Measurements from ENCODE around the gene KCNJ1.

Gene KCNJ1

DNA sequence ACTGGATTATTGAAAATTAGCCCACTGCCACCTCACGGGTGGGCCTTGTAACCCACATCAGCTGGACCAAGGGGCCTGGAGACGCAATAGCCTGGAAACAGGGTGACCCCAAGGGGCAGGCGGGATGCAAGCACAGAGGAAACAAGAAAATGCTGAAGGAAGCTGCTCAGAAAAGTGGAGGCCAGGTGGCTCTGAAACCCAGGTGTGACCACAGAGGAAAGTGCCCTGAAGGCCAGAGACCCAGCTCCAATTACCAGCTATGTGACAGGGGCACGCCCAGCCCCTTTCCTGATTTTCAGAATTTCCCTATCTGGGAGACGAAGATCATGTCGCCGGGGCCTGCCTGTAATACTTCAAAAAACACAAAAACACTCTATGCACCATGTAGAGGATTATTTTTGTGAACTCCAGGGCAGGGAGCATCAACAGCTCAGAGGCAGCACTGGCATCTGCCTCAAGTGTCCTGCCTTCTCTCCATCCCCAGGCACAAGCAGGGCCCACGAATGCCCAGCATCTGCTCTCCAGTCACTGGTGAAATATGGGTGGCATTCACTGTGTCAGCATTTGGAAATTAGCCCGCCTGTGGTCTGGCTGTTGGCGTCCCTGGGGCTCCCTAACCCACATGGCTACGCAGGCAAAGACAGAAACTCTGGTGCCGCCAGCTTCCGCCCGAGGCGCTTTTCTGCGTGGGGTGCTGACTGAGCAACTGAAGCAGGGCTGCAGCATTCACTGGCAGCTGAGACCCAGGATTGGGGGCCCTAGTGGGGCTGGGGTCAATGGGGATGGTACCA lies 6.3 kb downstream of the KCNJ1 start:
- no peak for DNase-seq
- in situ Hi-C loops (cut with MboI; ENCODE audit: low pct_unique_long_range_greater_than_20kb, low sequenced_read_pairs): no loop called here

DNA sequence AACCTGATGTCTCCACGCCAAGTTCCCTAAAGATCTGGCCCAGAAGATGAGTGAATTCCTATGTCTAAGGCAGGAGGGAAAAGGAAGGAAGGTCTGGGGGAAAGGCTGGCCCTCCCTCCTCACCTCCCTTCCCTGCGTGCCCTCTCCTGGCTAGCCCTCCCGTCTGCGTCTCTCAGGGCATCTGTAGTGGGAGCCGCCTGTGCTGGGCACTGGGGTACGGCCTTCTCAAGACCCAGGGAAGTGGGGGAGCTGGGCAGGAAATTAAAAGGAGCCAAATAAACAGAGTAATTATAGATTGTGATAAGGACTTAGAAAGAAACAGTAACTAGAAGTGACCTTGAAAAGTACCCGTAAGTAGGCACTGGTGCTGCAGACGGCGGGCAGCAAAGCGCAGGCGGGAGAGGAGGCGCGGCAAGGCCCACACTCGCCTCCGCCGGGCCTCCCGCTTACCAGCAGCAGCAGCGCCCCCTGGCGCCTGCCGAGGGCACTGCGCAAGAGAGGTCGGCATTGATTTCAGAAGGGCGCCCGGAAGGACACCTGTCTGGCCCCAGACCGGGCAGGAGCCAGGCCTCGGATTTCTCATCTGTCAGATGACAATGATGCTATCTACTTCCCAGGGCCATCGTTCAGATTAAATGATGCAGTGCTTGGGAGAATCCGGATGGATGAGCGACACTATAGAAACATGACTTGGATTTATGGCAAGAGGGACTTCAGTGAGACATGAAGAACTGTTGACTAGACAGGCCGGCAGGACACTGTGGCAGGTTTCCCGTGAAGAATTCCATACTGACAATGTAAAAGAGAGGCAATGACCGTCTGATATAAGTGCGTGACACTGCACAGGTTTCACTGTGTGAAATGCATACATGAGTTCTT lies 7.3 kb downstream of the KCNJ1 start:
- in situ Hi-C loops (cut with MboI; ENCODE audit: low pct_unique_long_range_greater_than_20kb, low sequenced_read_pairs): no loop called here
- peak; percentile 65 for DNase-seq

DNA sequence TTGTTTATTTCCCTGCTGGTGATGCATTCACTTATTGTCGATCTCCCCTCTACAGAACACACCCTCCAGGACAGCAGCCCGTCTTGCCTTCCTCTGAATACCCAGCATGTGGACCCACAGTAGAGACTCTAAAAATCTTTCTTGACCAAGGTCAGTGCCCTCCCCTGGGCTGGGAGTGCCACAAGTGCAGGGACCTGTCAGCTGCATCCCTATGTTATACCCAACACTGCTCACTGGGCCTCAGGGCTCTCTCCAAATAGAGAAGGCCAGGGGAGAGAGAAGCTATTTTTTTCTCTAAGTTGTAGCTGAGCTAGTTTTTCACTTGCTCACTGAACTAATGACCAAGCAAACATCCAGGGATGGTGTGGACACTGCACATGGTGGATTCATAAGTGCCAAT lies 9.8 kb downstream of the KCNJ1 start:
- in situ Hi-C loops (cut with MboI; ENCODE audit: low pct_unique_long_range_greater_than_20kb, low sequenced_read_pairs): no loop called here
- DNase-seq: no peak

DNA sequence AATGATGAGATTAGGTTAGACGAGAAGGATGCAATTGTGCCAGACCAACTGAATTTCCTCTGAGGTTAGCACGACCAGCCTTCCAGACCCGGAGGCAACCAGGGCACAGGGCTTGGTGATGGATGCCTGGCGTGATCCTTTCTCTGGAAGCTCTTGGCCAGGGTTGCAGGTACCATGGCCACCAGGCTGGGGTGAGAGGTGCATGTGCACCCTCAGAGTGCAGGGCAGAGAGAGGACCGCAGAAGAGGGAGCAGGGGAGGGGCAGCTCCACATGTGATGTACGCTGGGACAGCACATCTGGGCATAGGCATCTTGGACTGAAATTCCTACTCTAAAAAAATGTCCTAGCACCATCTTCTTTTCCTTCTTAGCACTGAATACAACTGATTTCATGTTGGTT lies 10.9 kb downstream of the KCNJ1 start:
- DNase-seq: no peak
- in situ Hi-C loops (cut with MboI; ENCODE audit: low pct_unique_long_range_greater_than_20kb, low sequenced_read_pairs): no loop called here

DNA sequence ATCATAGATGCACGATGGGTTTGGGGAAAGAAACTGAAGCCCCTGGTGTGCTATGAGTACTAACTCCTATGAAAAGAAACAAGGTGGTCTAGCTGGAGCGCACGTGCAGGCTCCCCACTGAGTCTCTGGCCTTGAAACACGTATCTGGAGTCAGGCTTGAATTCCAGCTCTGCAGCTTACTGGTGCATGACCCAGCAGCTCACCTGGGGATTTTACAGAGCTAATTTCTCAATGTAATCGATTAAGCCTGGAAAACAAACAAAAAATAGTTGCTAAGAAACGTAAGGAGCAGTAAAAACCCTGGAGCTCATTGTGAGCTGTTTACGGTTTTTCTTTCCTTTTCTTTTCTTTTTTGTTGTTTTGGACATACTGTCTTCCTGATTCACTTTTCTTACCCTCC lies 12.3 kb downstream of the KCNJ1 start:
- in situ Hi-C loops (cut with MboI; ENCODE audit: low pct_unique_long_range_greater_than_20kb, low sequenced_read_pairs): no loop called here
- no peak for DNase-seq

DNA sequence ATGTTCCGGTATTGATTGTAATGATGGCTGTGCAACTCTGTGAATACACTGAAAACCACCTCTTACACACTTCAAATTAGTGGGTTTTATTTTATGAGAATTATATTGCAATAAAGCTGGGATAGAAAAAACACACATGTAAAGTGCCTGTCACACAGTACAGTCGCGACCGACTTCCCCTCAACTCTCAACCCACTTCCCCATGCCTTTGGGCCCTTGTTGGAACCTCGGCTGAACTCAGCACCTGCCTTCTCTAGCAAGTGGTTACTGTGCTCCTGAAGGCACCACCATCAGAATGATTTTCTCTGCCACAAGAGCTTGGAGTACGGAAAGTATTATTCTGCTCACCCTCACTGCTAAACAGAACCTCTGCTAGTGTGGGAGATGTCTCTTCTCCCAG lies 13.5 kb downstream of the KCNJ1 start:
- no peak for DNase-seq

DNA sequence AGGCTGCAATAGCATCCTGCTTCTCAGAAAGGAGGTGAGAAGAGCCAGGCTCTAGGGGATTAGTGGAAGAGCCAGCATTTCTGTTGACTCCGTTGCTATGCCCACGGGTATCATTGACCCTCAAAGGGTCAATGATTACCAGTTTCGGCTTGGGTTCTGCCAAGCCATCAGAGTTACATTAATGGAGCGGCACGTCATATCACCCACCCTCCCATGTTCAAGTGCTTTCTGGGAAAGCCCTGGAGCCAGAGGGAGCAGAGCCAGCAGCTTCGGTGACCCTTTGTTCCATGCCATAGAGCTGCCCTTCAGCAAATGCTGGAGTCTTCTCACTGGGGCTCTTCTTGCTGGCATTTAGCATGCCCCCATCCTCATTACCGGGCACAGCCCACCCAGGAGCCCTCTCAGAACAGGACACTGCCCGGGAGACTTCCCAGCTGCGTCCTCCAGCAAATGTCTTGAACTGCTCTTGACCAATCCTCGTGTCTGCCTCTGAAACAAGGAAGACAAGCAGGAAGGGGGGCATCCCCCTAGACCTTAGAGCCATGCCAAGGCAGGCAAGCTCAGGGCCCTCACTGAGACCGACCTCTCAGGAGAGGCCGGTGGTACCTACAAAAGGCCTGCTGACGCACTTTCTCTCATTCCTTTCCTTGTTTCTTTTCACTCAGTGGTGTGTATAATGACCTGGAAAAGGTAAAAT lies 14.6 kb downstream of the KCNJ1 start:
- in situ Hi-C loops (cut with MboI; ENCODE audit: low pct_unique_long_range_greater_than_20kb, low sequenced_read_pairs): no loop called here
- no peak for DNase-seq

More for the DNA sequence above, 13.5 kb downstream of the KCNJ1 start:
- in situ Hi-C loops (cut with MboI; ENCODE audit: low pct_unique_long_range_greater_than_20kb, low sequenced_read_pairs): no loop called here

DNA sequence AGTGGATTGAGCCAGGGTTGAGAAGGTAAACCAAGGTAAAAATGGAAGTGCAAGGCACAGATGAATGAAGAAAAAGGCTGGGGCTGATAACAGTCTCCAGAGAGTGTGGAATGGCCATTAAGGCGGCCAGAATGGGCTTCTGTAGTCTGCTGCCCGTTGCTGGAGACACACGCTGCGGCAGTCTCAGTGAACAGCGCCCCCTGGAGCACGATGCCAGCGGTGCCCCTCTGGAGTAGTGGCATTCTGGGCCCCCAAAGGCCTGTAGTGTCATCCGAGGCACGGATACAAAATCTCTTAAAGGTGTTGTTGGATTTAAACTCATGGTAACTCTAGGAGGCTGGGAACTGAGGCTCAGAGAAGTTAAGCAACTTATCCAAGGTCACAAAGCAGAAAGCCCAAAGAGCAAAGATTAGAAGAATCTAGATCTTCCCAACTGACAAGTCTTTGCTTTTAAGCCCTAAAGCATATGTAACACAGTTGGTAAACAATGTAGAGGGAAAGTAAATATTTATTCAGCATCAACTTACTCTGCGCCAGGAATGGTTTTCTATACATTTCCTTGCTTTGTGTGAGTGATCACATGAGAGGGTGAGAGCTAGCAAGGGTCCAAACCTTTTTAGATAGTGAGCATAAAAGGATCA lies 18.2 kb downstream of the KCNJ1 start:
- in situ Hi-C loops (cut with MboI; ENCODE audit: low pct_unique_long_range_greater_than_20kb, low sequenced_read_pairs): loop anchor here (25.0 kb wide), 2 partner anchors 562 to 662 kb away; no protein-coding TSS in a partner anchor
- peak; percentile 67 for DNase-seq

DNA sequence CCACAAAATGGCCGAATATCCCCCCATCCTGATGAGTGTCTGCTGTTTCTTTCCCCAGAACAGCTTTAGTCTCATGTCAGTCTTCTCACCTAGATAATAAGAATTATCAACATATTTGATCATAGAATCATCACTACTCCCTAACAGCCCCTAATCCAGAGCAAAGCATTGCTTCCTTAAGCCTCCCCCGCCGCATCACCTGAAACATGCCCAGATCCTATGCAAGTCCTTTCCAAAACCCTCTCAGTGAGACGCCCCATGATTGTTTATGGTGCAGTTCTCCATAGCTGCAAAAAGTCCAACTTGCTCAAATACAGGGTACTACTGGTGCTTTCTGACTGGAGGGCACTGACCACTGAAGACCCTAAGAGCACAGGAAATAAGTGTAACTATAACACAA lies 20.1 kb downstream of the KCNJ1 start:
- no peak for DNase-seq
- in situ Hi-C loops (cut with MboI; ENCODE audit: low pct_unique_long_range_greater_than_20kb, low sequenced_read_pairs): loop anchor here (25.0 kb wide), 2 partner anchors 560 to 660 kb away; no protein-coding TSS in a partner anchor

DNA sequence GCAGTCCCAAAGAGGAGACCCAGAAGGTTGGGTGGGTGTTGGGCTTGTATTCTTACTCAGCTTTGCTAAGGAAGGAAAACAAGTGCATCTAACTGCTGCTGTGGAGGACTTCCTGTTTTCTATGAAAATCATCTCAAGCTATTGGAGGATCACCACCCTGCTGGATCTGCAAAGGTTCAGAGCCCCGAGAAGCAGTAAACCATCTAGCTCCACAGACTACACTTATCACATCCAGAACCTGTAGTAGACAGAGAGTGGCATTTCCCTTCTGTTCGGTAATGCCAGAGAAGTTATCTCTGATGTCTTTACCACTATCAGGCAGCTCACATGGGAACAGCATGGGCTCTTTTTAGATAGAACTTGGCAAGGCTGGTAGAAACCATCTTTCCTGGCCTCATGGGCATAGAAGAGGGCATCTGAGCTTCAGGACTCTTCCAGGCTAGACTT lies 21.7 kb downstream of the KCNJ1 start:
- in situ Hi-C loops (cut with MboI; ENCODE audit: low pct_unique_long_range_greater_than_20kb, low sequenced_read_pairs): loop anchor here (25.0 kb wide), 2 partner anchors 558 to 658 kb away; no protein-coding TSS in a partner anchor
- peak; percentile 28 for DNase-seq

DNA sequence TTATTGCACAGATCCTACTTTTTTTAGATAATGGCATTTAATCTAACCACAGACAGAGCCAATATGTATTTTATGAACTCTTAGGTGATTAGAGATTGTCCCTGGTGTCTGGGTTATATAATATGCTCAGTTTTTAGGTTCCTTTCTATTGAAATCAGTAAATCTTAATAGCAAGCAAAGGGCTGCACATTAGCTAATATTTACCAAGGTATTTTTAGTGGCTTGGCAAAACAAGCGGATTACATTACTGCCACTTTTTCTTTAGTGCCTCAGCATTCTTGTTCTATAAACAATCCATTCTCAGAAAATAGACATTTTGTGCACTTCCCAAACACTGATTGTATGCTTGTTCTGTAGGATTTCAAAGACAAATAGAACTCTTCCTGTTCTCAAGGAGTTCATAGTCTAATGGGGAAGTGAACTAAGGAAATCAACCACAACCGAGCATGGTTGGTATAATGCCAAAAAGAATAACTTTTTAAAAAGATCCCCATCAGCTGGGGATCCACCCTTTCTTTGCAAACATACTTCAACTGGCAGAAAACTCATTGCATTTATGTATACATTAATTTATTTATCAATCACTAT lies 23.8 kb downstream of the KCNJ1 start:
- in situ Hi-C loops (cut with MboI; ENCODE audit: low pct_unique_long_range_greater_than_20kb, low sequenced_read_pairs): loop anchor here (25.0 kb wide), 2 partner anchors 556 to 656 kb away; no protein-coding TSS in a partner anchor
- DNase-seq: peak; percentile 39

DNA sequence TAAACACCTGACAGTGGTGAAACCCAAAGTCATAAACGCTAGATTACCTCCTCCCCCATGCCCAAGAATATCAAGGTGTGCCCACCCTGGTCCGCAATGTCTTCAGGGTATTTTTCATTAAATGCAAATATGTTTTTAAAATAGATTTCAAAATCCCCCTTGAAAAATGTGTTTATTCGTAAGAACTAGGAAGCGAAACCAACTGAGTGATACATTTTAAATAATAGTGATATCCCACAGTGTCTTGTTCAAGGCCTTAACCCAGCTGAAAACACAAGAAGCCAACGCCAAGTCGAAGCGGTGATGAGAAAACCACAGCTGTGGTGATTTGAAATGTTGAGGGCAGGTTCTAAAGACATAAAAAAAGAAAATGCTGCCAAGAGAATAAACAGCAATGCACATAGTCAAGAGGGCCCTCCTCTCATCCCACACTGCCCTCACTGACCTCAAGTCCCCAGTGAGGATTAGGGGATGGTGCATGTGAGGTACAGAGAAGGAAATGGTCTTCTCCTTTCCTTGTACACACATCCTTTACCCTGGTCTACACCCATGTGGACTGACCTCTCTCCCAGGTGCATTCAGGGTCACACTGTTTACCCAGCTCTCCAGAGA lies 25.5 kb downstream of the KCNJ1 start:
- in situ Hi-C loops (cut with MboI; ENCODE audit: low pct_unique_long_range_greater_than_20kb, low sequenced_read_pairs): loop anchor here (25.0 kb wide), 2 partner anchors 554 to 654 kb away; no protein-coding TSS in a partner anchor
- DNase-seq: no peak

DNA sequence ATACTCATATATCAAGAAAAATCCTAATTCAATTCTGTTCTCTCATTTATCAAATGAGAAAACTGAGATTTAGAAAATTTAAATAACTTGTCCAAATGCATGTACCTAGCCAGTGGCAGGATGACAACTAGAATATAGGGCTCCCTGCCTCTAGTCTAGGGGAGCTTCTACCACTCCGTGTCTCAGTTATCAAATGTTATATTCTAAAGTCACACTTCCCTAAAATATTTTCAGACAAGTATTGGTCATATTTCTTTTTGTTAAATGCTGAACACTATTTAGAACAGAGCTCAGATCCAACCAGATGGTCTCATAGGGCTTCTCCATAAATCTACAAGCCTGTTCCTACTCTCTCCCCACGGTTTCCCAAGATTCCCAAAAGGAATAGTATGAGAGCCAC lies 26.3 kb downstream of the KCNJ1 start:
- in situ Hi-C loops (cut with MboI; ENCODE audit: low pct_unique_long_range_greater_than_20kb, low sequenced_read_pairs): loop anchor here (25.0 kb wide), 2 partner anchors 553 to 653 kb away; no protein-coding TSS in a partner anchor
- DNase-seq: no peak

DNA sequence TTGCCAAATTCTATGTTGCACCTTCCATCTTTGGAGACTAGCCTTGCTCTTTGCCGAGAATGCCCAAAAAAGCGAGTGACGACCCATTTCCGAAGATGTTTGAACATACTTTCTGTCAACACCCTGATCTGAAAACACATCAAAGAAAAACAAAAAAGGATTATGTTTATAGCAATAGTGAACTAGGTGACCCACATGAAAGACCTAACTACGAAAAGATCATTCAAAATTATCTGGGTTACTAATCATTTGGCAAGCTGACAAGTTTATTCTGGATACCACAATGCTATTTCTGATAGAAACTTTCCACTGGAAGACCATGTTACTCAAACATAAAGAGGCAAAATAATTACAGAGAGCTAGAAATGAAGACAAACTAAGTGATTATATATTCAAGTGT lies 27.0 kb downstream of the KCNJ1 start:
- in situ Hi-C loops (cut with MboI; ENCODE audit: low pct_unique_long_range_greater_than_20kb, low sequenced_read_pairs): loop anchor here (25.0 kb wide), 2 partner anchors 553 to 653 kb away; no protein-coding TSS in a partner anchor
- no peak for DNase-seq

DNA sequence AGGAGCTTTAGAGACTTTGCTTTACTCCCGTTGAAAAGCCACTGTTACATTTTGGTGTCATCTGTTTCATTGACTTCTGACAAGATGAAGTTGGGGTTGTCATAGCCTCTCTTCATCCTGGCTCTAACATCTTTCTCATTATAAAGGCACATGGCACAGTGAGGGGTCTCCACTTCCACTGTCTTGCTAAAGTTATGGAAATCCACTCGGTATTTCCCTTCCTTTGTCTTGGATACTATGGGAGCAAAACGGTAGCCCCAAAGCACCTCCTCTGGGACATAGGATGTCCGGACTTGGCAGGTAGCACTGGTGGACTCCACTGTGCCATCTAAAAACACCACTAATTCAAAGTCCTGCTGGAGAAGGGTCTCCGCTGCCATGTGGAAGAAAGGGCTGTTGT lies 28.0 kb downstream of the KCNJ1 start:
- in situ Hi-C loops (cut with MboI; ENCODE audit: low pct_unique_long_range_greater_than_20kb, low sequenced_read_pairs): loop anchor here (25.0 kb wide), 2 partner anchors 552 to 652 kb away; no protein-coding TSS in a partner anchor
- no peak for DNase-seq

DNA sequence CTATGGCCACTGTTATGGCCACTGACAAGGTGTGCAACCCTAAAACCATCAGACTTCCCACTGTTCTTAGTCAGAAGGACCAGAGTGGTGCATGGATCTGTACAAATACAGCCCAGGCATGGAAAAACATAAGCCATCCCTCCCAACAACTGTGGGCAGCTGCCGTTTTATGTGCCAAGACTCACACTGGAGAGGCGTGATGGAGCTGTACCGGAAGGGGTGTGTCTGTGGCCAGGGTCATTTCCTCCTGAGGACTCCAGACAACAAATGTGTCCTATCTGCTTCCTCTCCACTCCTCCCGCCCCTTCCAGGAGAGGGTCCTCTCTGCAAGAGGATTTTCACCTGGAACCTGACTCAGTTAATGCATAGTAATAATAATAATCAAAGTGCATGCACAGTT lies 29.5 kb downstream of the KCNJ1 start:
- in situ Hi-C loops (cut with MboI; ENCODE audit: low pct_unique_long_range_greater_than_20kb, low sequenced_read_pairs): loop anchor here (25.0 kb wide), 2 partner anchors 550 to 650 kb away; no protein-coding TSS in a partner anchor
- DNase-seq: peak; percentile 37

DNA sequence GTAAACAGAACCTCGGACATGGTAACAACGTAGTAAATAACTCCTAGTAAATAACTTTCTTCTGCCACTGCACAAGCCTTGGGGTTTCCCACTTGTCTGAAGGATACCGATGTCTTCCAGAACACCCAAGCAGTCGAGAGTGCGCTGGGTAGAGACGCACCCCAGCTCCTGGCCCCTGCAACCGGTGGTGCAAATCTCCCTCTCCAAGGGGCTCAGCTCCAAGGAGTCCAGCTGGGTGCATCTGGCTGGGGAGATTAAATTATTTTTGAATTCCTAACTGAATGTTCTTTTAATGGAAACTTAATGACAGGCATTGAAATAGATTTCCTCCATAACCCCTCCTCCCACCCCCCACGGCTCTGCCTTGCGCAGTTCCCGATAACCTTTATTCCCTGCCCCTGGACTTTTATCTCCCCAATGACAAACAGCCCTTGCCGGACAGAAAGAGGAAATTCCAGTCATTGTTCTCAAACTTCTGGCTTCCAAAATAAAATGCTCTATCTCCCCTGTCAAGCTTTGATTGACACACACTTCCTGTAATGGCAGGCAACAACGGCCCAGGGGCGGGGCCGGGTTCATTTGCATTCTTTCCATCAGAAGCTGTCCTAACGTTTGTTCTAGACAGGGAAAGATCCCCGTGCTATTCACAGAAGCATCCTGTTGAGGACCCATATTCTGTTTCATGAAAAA lies 31.2 kb downstream of the KCNJ1 start:
- DNase-seq: peak; percentile 19
- in situ Hi-C loops (cut with MboI; ENCODE audit: low pct_unique_long_range_greater_than_20kb, low sequenced_read_pairs): loop anchor here (25.0 kb wide), 2 partner anchors 549 to 649 kb away; no protein-coding TSS in a partner anchor

Measured in KBM-7 (cell line).